Activated B cell treated with CpG ODN at 0.5 μM for 24 hours (primary cell): Measurements from ENCODE around the gene DIRAS1. TPM values are rescaled to one million over a fixed set of nuclear protein-coding genes. Genes with fewer than 3 reads are reported as not detected.

Source experiments
- ATAC-seq: fragments of 200-7000 bp; cut with Tn5 transposase; one replicate; pipeline ENCODE4 v1.10.0; 2021; ENCODE audit warnings: low read depth, mild to moderate bottlenecking, moderate library complexity
- CTCF ChIA-PET: fragments of 350-600 bp; sonication (Branson Sonifier 250); formaldehyde crosslinking; loops from one replicate; lab custom pipeline; 2021; ENCODE audit warnings: antibody characterized with exemption; lab: Charles Lee
- POLR2A ChIA-PET: fragments of 350-600 bp; sonication (Branson Sonifier 250); formaldehyde crosslinking; loops from one replicate; lab custom pipeline; 2021; ENCODE audit warnings: antibody characterized with exemption; lab: Charles Lee
- DNase-seq: peaks from one replicate; pipeline ENCODE4 v3.0.0; 2022
- H3K27ac Mint-ChIP-seq: one replicate; pipeline ENCODE4 v1.8.0; 2020; ENCODE audit warnings: mixed read lengths
- H3K27me3 Mint-ChIP-seq: one replicate; pipeline ENCODE4 v1.8.0; 2021; ENCODE audit warnings: mixed read lengths
- H3K36me3 Mint-ChIP-seq: one replicate; pipeline ENCODE4 v1.8.0; 2021; ENCODE audit warnings: low read depth, mixed read lengths
- H3K4me1 Mint-ChIP-seq: one replicate; pipeline ENCODE4 v1.8.0; 2021; ENCODE audit warnings: mixed read lengths
- H3K4me3 Mint-ChIP-seq: one replicate; pipeline ENCODE4 v1.8.0; 2020; ENCODE audit warnings: mild to moderate bottlenecking, mixed read lengths
- H3K9me3 Mint-ChIP-seq: one replicate; pipeline ENCODE4 v1.8.0; 2020; ENCODE audit warnings: mixed read lengths
- intact Hi-C: fragments of 100-400 bp; cut with micrococcal nuclease; formaldehyde crosslinking; loops from one replicate; pipeline ENCODE4 v1.15.1; 2024
- total RNA-seq: library from RNA; stranded (reverse); gene quantifications from 2 replicates; pipeline ENCODE4 v1.2.3, GENCODE V29; 2022
- TF ChIP-seq, protein P1 (sequence below): fragments of 200-600 bp; IDR thresholded peaks from one replicate; pipeline ENCODE4 v1.8.0; 2022; ENCODE audit warnings: antibody characterized with exemption, mild to moderate bottlenecking

DIRAS1 gene
- total RNA-seq, 1 donor from 2014 or later = 6.4 TPM

DNA sequence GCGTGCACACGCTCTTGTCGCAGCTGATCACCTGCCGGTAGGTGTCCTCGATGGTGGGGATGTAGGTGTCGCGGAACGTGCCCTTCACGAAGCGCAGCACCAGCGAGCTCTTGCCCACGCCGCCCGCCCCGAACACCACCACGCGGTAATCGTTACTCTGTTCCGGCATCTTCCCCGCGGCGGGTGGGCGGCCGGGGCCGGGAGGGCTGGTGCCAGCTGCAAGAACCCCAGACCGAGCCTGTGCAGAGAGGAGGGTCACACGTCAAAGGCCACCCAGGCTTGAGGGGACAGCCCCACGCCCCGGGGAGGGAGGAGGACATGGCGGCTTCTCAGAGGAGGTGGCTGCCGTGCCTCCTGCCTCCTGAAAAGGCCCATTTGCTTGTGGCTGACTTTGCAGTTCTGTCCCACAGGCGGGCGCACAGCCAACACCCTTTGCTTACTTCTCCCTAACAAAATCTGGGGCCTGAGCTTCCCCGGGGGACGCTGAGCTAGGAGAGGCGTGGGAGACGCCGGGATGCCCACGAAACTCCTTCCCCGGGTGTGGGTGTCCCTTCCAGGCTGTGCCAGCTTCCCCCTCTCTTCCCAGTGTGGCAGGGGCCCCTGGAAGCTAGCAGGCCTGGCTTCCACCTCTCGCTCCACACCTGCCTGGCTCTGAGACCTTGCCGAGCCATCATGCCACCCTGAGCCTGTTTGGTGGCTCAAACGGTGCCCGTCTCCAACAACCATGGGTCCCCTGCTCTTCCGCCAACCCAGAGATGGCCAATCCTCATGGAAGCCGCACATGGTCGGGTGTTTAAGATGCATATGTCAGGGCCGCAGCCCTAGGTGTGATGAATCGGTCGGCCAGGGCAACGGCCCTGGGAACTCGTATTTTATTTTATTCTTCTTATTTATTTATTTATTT, 3.3 kb downstream of the DIRAS1 start:
- DNase-seq (no peak), ATAC-seq (no peak)
- intact Hi-C loops = no loop called here
- peaks cover 3% of the 10 kb centered on the region for H3K27me3 Mint-ChIP-seq
- H3K4me3 Mint-ChIP-seq = no peak overlapping the region
- TF ChIP-seq, protein P1, sequence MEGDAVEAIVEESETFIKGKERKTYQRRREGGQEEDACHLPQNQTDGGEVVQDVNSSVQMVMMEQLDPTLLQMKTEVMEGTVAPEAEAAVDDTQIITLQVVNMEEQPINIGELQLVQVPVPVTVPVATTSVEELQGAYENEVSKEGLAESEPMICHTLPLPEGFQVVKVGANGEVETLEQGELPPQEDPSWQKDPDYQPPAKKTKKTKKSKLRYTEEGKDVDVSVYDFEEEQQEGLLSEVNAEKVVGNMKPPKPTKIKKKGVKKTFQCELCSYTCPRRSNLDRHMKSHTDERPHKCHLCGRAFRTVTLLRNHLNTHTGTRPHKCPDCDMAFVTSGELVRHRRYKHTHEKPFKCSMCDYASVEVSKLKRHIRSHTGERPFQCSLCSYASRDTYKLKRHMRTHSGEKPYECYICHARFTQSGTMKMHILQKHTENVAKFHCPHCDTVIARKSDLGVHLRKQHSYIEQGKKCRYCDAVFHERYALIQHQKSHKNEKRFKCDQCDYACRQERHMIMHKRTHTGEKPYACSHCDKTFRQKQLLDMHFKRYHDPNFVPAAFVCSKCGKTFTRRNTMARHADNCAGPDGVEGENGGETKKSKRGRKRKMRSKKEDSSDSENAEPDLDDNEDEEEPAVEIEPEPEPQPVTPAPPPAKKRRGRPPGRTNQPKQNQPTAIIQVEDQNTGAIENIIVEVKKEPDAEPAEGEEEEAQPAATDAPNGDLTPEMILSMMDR = no peak
- CTCF ChIA-PET = no interaction called here
- POLR2A ChIA-PET = no interaction called here
- H3K4me1 Mint-ChIP-seq = peaks cover 24% of the 10 kb centered on the region
- no peak overlapping the region for H3K27ac Mint-ChIP-seq
- H3K36me3 Mint-ChIP-seq = peaks cover 5% of the 10 kb centered on the region
- peaks cover 9% of the 10 kb centered on the region for H3K9me3 Mint-ChIP-seq

DNA sequence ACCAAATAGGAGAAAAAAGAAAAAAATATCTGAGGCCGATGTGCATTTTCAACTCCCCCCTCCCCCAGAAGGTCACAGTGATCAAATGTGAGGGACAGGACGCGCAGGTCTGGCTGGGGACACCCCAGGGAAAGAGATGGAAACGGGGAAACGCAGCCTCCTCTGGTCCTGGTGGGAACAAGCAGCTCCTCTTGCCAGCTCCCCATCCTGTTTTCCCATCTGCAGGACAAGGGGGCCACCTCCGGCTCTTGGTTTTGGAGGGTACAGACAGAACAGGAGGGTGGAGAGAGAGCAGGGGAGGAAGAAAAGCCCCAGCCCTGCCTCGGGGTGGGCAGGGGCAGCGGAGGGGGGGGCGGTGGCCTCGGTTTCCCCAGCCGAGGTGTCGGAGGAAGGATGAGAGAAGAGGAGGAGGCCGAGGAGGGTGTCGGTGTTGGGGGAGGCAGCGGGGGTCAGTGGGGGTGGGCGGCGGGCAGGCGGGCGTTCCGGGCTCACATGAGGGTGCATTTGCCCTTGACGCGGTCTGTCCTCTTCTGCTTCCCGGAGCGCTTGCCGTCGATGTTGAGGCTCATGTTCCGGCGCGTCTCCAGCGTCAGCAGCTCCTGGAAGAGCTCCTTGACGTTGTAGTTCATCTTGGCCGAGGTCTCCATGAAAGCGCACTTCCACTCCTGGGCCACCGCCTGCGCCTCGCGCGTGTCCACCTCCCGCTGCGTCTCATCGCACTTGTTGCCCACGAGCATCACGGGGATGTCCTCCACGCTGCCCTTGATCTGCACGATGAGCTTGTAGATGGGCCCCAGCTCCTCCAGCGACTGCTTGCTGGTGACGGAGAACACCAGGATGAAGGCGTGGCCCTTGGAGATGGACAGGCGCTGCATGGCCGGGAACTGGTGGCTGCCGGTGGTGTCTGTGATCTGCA, 4.2 kb downstream of the DIRAS1 start:
- Mint-ChIP-seq H3K9me3 (peaks cover 9% of the 10 kb centered on the region), H3K4me1 (peaks cover 29% of the 10 kb centered on the region), H3K36me3 (peaks cover 5% of the 10 kb centered on the region), H3K4me3 (no peak overlapping the region), H3K27ac (no peak overlapping the region), H3K27me3 (peaks cover 3% of the 10 kb centered on the region)
- DNase-seq (no peak), ATAC-seq (no peak)
- TF ChIP-seq, protein P1 = no peak
- intact Hi-C loops = no loop called here
- POLR2A ChIA-PET = no interaction called here
- CTCF ChIA-PET = no interaction called here

DNA sequence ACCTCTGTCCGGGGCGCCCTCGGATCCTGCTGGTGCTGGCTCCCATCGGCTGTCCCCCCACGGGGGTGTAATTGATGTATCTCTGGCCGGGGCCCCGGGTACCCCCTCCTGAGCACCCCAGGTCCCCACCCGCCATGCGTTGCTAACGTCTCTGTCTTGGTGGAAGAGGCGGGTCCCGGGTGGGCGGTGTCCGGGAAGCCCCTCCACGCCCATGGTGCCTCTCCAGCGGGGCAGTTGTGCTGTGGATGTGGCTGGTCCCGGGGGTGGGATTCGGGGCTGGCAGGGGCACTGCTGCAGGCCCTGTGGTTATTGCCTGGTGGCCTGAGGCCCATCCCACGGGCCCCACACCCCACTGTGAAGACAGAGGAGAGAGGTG, 4.9 kb downstream of the DIRAS1 start:
- ATAC-seq (no peak), DNase-seq (no peak)
- peaks cover 9% of the 10 kb centered on the region for H3K9me3 Mint-ChIP-seq
- H3K27me3 Mint-ChIP-seq = no peaks in the 10 kb centered on the region
- TF ChIP-seq, protein P1 = no peak
- H3K27ac Mint-ChIP-seq = no peak overlapping the region
- peaks cover 32% of the 10 kb centered on the region for H3K4me1 Mint-ChIP-seq
- intact Hi-C loops = no loop called here
- no peak overlapping the region for H3K4me3 Mint-ChIP-seq
- peaks cover 5% of the 10 kb centered on the region for H3K36me3 Mint-ChIP-seq
- ChIA-PET POLR2A (no interaction called here), CTCF (no interaction called here)

DNA sequence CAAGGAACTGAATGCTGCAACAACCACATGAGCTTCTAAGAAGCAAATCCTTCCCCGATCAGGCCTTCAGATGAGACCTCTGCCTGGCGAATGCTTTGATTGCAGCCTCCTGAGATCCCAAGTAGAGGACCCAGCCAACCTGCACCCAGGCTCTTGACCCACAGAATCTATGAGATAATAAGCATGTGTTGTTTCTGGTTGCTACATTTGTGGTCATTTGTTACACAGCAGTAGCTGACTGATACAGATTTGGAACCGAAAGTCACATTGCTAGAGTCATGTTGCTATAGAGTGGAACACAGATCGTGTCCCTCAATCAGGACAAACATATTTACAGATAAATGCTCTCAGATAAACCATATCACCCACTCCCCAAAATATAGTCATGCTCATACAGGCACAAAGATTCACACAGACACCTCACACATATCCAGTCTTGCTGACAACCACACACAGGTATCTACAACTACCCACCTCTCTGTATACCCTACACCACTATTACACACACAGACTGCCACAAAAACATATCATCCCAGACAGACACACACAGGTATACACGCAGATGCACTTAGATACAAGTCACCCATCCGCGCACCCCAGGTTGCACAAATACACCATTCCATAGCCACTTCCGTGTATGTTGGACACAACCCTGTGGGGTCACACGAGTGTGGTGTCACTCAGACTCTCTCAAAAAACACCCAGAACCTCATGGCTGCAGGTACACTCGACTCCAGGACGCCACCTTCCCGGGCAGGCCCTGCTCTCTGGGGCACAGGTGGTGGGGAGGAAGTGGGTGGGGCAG, 5.5 kb downstream of the DIRAS1 start:
- intact Hi-C loops = no loop called here
- ChIA-PET POLR2A (no interaction called here), CTCF (no interaction called here)
- no peaks in the 10 kb centered on the region for H3K27me3 Mint-ChIP-seq
- H3K27ac Mint-ChIP-seq = no peak overlapping the region
- ATAC-seq (no peak), DNase-seq (no peak)
- peaks cover 5% of the 10 kb centered on the region for H3K36me3 Mint-ChIP-seq
- H3K9me3 Mint-ChIP-seq = peaks cover 9% of the 10 kb centered on the region
- peaks cover 38% of the 10 kb centered on the region for H3K4me1 Mint-ChIP-seq
- H3K4me3 Mint-ChIP-seq = no peak overlapping the region
- TF ChIP-seq, protein P1 = no peak
